T1000 (cell line): ENCODE measurements around the gene DPH5.
"Not testable (repeated sequence)": the region's sequence is repeated elsewhere in the genome, so short reads cannot be mapped to it uniquely, and the experiment has no call there.

Experiments
- DNase-seq: peaks from one replicate; lab custom pipeline; 2025; ENCODE audit warnings: mixed read lengths; lab: John Stamatoyannopoulos, UW

Gene DPH5

GRCh38 chr1:101025657-101026429 is at the start of gene DPH5:
DPH5 (minus strand) TSS chr1:101025784; CDS start chr1:101025443, 341 bp downstream.
- DNase-seq: peak; percentile 88

- no peak for DNase-seq
Observed at GRCh38 chr1:101073836-101074235, 48.3 kb upstream of the DPH5 start.

- DNase-seq: no peak
Observed at GRCh38 chr1:101071470-101071891, 45.9 kb upstream of the DPH5 start.

GRCh38 chr1:101069158-101069557 is 43.6 kb upstream of the DPH5 start:
- DNase-seq: no peak

GRCh38 chr1:101066937-101067335 is 41.4 kb upstream of the DPH5 start:
- not testable (repeated sequence) for DNase-seq

GRCh38 chr1:101066260-101066936 is 40.8 kb upstream of the DPH5 start:
- DNase-seq: no peak

- DNase-seq: no peak
Observed at GRCh38 chr1:101065575-101065974, 40.0 kb upstream of the DPH5 start.

- no peak for DNase-seq
Observed at GRCh38 chr1:101064697-101065096, 39.1 kb upstream of the DPH5 start.

GRCh38 chr1:101060992-101061391 is 35.4 kb upstream of the DPH5 start:
- DNase-seq: no peak

GRCh38 chr1:101059945-101060542 is 34.5 kb upstream of the DPH5 start:
- DNase-seq: no peak

- DNase-seq: no peak
Observed at GRCh38 chr1:101055623-101056022, 30.0 kb upstream of the DPH5 start.

GRCh38 chr1:101051688-101052638 is 26.4 kb upstream of the DPH5 start:
- DNase-seq: no peak

- DNase-seq: no peak
Observed at GRCh38 chr1:101050869-101051268, 25.3 kb upstream of the DPH5 start.

- no peak for DNase-seq
Observed at GRCh38 chr1:101044749-101045148, 19.2 kb upstream of the DPH5 start.

GRCh38 chr1:101044259-101044658 is 18.7 kb upstream of the DPH5 start:
- no peak for DNase-seq

GRCh38 chr1:101043776-101044175 is 18.2 kb upstream of the DPH5 start:
- peak; percentile 22 for DNase-seq

GRCh38 chr1:101041300-101041699 is 15.7 kb upstream of the DPH5 start:
- no peak for DNase-seq

GRCh38 chr1:101040666-101041065 is 15.1 kb upstream of the DPH5 start:
- DNase-seq: no peak

GRCh38 chr1:101039245-101039644 is 13.7 kb upstream of the DPH5 start:
- no peak for DNase-seq

GRCh38 chr1:101037316-101037715 is 11.7 kb upstream of the DPH5 start:
- no peak for DNase-seq

- no peak for DNase-seq
Observed at GRCh38 chr1:101033017-101033416, 7.4 kb upstream of the DPH5 start.

GRCh38 chr1:101032129-101032528 is 6.5 kb upstream of the DPH5 start:
- not testable (repeated sequence) for DNase-seq
